Lower lobe of right lung (tissue), 2 donors: ENCODE results near the gene NUDC. TPM values are rescaled to one million over a fixed set of nuclear protein-coding genes. Genes with fewer than 3 reads are reported as not detected.

ENCODE experiments used
- ATAC-seq, 2 donors: fragments of 200-7000 bp; cut with Tn5 transposase; one replicate each; pipeline ENCODE4 v1.9.1; 2020 to 2022; ENCODE audit warnings: mild to moderate bottlenecking in 2 of 2, moderate library complexity in 2 of 2
- DNase-seq: peaks from one replicate; pipeline ENCODE4 v3.0.0-alpha.2; 2020
- H3K27ac ChIP-seq: fragments of 200-600 bp; one replicate; pipeline ENCODE4 v1.8.0; 2022
- H3K27me3 ChIP-seq: fragments of 200-600 bp; one replicate; pipeline ENCODE4 v1.8.0; 2022; ENCODE audit warnings: low read depth
- H3K36me3 ChIP-seq: fragments of 200-600 bp; one replicate; pipeline ENCODE4 v1.8.0; 2022; ENCODE audit warnings: mild to moderate bottlenecking
- H3K4me1 ChIP-seq: fragments of 200-600 bp; one replicate; pipeline ENCODE4 v1.8.0; 2022
- H3K4me3 ChIP-seq: fragments of 200-600 bp; one replicate; pipeline ENCODE4 v1.8.0; 2022; ENCODE audit warnings: mild to moderate bottlenecking
- H3K9me3 ChIP-seq: fragments of 200-600 bp; one replicate; pipeline ENCODE4 v1.8.0; 2022
- intact Hi-C: fragments of 100-400 bp; cut with DNase I; formaldehyde crosslinking; loops from one replicate; pipeline ENCODE4 v1.11.0; 2022
- total RNA-seq: library from RNA; stranded (reverse); fragmentation: NEBNext Ultra II Directional; extraction: Animal tissue kit (Norgen Biotek cat#: 25700); gene quantifications from one replicate; pipeline ENCODE4 v1.2.1, GENCODE V29; 2021
- TF ChIP-seq, protein P1 (sequence below): fragments of 200-600 bp; IDR thresholded peaks from one replicate; pipeline ENCODE4 v1.8.0; 2022; ENCODE audit warnings: antibody characterized with exemption, mild to moderate bottlenecking
- donor health status: DM: no; HTN: yes; CAD: no; lungs with severe emphysema.

NUDC gene
- total RNA-seq, 1 donor from 2014 or later = 56.7 TPM

DNA sequence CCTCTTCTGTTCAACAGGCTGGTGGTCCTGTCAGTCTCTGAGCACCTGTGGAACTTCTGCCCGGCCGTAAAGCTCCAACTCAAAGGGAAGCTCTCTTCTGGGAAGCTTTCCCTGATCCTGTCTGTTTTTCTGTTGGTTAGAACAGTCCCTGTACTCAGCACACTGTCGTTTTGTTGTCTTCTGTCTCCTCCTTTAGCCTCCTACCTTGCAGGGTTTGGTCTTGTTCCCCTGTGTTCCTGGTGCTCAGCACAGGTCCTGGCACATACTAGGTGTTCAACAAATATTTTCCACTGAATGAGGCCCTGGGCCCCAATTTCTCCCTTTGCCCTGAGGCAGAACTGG lies 39.1 kb downstream of the NUDC start:
- TF ChIP-seq, protein P1, sequence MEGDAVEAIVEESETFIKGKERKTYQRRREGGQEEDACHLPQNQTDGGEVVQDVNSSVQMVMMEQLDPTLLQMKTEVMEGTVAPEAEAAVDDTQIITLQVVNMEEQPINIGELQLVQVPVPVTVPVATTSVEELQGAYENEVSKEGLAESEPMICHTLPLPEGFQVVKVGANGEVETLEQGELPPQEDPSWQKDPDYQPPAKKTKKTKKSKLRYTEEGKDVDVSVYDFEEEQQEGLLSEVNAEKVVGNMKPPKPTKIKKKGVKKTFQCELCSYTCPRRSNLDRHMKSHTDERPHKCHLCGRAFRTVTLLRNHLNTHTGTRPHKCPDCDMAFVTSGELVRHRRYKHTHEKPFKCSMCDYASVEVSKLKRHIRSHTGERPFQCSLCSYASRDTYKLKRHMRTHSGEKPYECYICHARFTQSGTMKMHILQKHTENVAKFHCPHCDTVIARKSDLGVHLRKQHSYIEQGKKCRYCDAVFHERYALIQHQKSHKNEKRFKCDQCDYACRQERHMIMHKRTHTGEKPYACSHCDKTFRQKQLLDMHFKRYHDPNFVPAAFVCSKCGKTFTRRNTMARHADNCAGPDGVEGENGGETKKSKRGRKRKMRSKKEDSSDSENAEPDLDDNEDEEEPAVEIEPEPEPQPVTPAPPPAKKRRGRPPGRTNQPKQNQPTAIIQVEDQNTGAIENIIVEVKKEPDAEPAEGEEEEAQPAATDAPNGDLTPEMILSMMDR = no peak
- no peak for DNase-seq
- Histone ChIP-seq H3K4me3 (peak overlapping the region; percentile 64), H3K36me3 (no peaks in the 10 kb centered on the region), H3K27me3 (peaks cover 33% of the 10 kb centered on the region), H3K4me1 (peaks cover 17% of the 10 kb centered on the region), H3K27ac (peak overlapping the region; percentile 75), H3K9me3 (no peaks in the 10 kb centered on the region)
- peak in 1 of 2 donors; percentile 3 for ATAC-seq
- intact Hi-C loops = no loop called here

DNA sequence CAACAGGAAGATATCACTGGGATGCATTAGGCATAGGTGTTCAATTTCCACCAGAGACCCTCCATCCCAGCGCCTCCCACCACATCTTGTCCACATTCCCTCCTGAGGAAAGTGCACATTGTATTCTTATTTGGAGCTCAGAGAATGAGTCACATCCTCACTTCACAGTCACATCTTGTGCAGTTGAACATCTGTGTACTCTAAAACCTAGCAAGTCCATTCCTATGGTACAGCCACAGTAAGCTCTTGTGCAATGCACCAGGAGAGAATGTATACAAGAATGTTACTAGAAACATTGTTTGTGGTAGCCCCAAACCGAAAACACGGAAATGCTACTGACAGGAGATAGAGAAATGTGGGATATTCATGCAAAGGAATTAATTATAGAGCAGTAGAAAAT lies 40.3 kb downstream of the NUDC start:
- Histone ChIP-seq H3K36me3 (no peaks in the 10 kb centered on the region), H3K9me3 (no peaks in the 10 kb centered on the region), H3K27ac (no peak overlapping the region), H3K4me3 (no peak overlapping the region), H3K4me1 (peaks cover 17% of the 10 kb centered on the region), H3K27me3 (peaks cover 36% of the 10 kb centered on the region)
- intact Hi-C loops = no loop called here
- no peak for DNase-seq
- TF ChIP-seq, protein P1 = no peak
- no peak for ATAC-seq

DNA sequence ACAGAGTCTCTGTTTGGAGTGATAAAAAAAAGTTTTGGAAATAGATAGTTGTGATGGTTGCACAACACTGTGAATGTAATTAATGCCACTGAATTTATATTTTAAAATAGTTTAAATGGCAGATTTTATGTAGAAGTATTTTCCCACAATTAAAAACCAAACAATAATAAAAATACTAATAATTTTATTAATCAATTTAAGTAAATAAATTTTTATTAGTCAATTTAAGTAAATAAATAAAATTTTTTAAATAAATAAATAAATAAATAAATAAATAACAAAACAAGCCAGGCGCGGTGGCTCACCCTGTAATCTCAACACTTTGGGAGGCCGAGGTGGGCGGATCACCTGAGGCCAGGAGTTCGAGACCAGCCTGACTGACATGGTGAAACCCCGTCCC lies 43.7 kb downstream of the NUDC start:
- Histone ChIP-seq H3K36me3 (no peaks in the 10 kb centered on the region), H3K9me3 (no peaks in the 10 kb centered on the region), H3K27me3 (peaks cover 17% of the 10 kb centered on the region), H3K4me3 (no peak overlapping the region), H3K4me1 (peaks cover 7% of the 10 kb centered on the region), H3K27ac (no peak overlapping the region)
- ATAC-seq = no peak
- TF ChIP-seq, protein P1 = no peak
- intact Hi-C loops = no loop called here
- no peak for DNase-seq

DNA sequence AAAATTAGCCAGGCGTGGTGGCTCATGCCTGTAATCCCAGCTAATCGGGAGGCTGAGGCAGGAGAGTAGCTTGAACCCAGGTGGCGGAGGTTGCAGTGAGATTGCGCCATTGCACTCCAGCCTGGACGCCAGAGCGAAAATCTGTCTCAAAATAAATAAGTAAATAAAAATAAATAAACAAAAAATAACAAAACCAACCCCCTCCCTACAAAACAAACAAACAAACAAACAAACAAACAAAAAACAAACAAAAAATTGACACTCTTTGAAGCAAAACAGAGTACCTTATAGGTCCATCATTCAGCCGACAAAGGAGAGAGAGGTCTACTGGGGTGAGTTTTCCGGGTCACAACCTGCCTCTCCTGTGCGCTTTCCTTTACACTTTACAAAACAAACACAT lies 44.1 kb downstream of the NUDC start:
- no peak overlapping the region for H3K27ac ChIP-seq
- peaks cover 6% of the 10 kb centered on the region for H3K4me1 ChIP-seq
- ATAC-seq (no peak), DNase-seq (no peak)
- H3K9me3 ChIP-seq = no peaks in the 10 kb centered on the region
- H3K4me3 ChIP-seq = no peak overlapping the region
- peaks cover 15% of the 10 kb centered on the region for H3K27me3 ChIP-seq
- intact Hi-C loops = no loop called here
- no peaks in the 10 kb centered on the region for H3K36me3 ChIP-seq
- TF ChIP-seq, protein P1 = no peak

DNA sequence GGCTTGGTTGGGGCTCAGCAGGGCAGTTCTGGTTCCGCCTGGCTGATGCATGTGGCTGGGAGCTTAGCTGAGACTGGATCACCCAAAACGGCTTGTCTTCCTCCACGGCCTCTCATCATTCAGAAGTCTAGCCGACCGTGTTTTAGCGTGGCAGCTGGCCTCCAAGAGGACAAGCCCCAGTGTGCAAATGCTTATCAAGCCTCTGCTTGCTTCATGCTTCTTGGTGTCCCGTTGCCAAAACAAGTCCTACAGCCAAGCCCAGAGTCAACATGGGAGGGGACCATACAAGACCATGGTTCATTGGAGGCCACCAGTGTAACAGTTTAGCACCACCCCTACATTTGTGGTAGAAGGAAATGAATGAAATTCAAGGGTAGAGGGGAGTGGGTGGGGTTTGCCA lies 49.3 kb downstream of the NUDC start:
- DNase-seq (no peak), ATAC-seq (no peak)
- Histone ChIP-seq H3K4me1 (no peaks in the 10 kb centered on the region), H3K36me3 (no peaks in the 10 kb centered on the region), H3K4me3 (no peak overlapping the region), H3K27me3 (peaks cover 8% of the 10 kb centered on the region), H3K27ac (no peak overlapping the region), H3K9me3 (no peaks in the 10 kb centered on the region)
- TF ChIP-seq, protein P1 = no peak
- intact Hi-C loops = no loop called here

DNA sequence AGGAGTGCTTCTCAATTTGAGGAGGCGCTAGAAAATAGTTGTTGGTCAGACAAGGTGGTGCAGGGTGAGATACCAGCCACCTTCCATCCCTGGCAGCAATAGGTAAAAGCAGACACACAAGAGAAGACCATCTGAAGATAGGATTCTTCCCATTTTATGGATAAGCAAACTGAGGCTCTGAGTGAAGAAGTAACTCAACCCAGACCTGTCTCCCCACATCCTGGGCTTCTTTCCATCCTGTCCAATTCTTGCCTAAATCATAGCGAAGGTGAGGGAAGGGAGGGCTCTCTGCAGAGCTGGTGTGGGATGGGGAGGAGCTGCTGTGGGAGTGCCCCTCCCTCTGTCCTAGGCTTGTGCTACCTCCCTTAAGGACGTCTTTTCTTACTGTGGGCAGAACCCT lies 50.0 kb downstream of the NUDC start:
- TF ChIP-seq, protein P1 = no peak
- Histone ChIP-seq H3K36me3 (no peaks in the 10 kb centered on the region), H3K4me1 (no peaks in the 10 kb centered on the region), H3K27ac (no peak overlapping the region), H3K4me3 (no peak overlapping the region), H3K9me3 (no peaks in the 10 kb centered on the region), H3K27me3 (peaks cover 6% of the 10 kb centered on the region)
- intact Hi-C loops = no loop called here
- DNase-seq (no peak), ATAC-seq (no peak)
